Epidermal melanocyte (primary cell): ENCODE data around the gene MEGF8.

ENCODE experiments used
- DNase-seq: peaks from one replicate; pipeline ENCODE4 v3.0.0; 2011; ENCODE audit warnings: low spot score; ENCODE audit not compliant: insufficient read length

Gene MEGF8

GRCh38 chr19:42376177-42376555 lies 50.7 kb downstream of the MEGF8 start:
- no peak for DNase-seq

- no peak for DNase-seq
These were observed 53.1 kb downstream of the MEGF8 start for GRCh38 chr19:42378225-42379215.

- DNase-seq: no peak
These were observed 54.7 kb downstream of the MEGF8 start for GRCh38 chr19:42380155-42380554.

GRCh38 chr19:42386974-42387707 lies 61.7 kb downstream of the MEGF8 start:
- DNase-seq: peak; percentile 81

- DNase-seq: no peak
These were observed 63.5 kb downstream of the MEGF8 start for GRCh38 chr19:42388851-42389489.

- DNase-seq: no peak
These were observed 64.5 kb downstream of the MEGF8 start, which contains the start of gene CNFN for GRCh38 chr19:42389899-42390298. Gene CNFN, minus strand, starts transcription at chr19:42390297. Its CDS starts 1,260 bp downstream, at chr19:42389037.

- no peak for DNase-seq
These were observed 66.7 kb downstream of the MEGF8 start for GRCh38 chr19:42392165-42392564.

GRCh38 chr19:42394751-42395150 lies 69.3 kb downstream of the MEGF8 start:
- DNase-seq: no peak

GRCh38 chr19:42396381-42397262 lies 71.2 kb downstream of the MEGF8 start:
- DNase-seq: peak; percentile 100

- no peak for DNase-seq
These were observed 72.1 kb downstream of the MEGF8 start for GRCh38 chr19:42397263-42398166.

- no peak for DNase-seq
These were observed 75.0 kb downstream of the MEGF8 start for GRCh38 chr19:42400404-42400803.

- peak; percentile 87 for DNase-seq
These were observed 76.2 kb downstream of the MEGF8 start for GRCh38 chr19:42401365-42402303.

- no peak for DNase-seq
These were observed 77.1 kb downstream of the MEGF8 start for GRCh38 chr19:42402376-42403116.

GRCh38 chr19:42403586-42403985 lies 78.2 kb downstream of the MEGF8 start:
- DNase-seq: no peak

- DNase-seq: peak; percentile 8
These were observed 80.7 kb downstream of the MEGF8 start for GRCh38 chr19:42406111-42406510.

GRCh38 chr19:42407085-42407815 lies 81.8 kb downstream of the MEGF8 start:
- peak; percentile 11 for DNase-seq

- no peak for DNase-seq
These were observed 82.4 kb downstream of the MEGF8 start for GRCh38 chr19:42407816-42408175.
